Prostate gland (tissue), 2 donors: ENCODE measurements around the gene CNP.

Source experiments
- CTCF ChIP-seq, 4 experiments: fragments of 200-600 bp in 2 of 4; fragments of 450-650 bp in 2 of 4; sonication (generic) in 2 of 4; IDR thresholded peaks; 1 replicate in 3 of 4; 2 replicates in 1 of 4; pipeline ENCODE4 v1.5.1; 2016 to 2019; ENCODE audit warnings: antibody characterized with exemption in 4 of 4, mild to moderate bottlenecking in 2 of 4, moderate library complexity in 2 of 4
- POLR2A ChIP-seq: fragments of 450-650 bp; IDR thresholded peaks from one replicate; pipeline ENCODE4 v1.6.1; 2016; ENCODE audit warnings: antibody characterized with exemption, mild to moderate bottlenecking
- POLR2AphosphoS5 ChIP-seq: sonication (generic); formaldehyde crosslinking; IDR thresholded peaks from one replicate; pipeline ENCODE4 v1.6.1; 2017; ENCODE audit warnings: antibody characterized with exemption

- TF ChIP-seq CTCF (IDR thresholded peaks at IDR 0.05) (no peak), POLR2AphosphoS5 (no peak), POLR2A (no peak)
These were observed 40.5 kb upstream of the CNP start for GRCh38 chr17:41925991-41926590.
